PFSK-1 (cell line): ENCODE measurements around the gene KCP.

Source experiments
- FOXP2 ChIP-seq: optimal IDR thresholded peaks from 2 replicates; pipeline ENCODE3; 2011; ENCODE audit warnings: borderline replicate concordance, control low read depth, inconsistent platforms; ENCODE audit not compliant: insufficient read depth; ENCODE audit errors: extremely low read length, extremely low read depth
- POLR2AphosphoS5 ChIP-seq: IDR thresholded peaks from 2 replicates; pipeline ENCODE4 v1.6.1; 2012; ENCODE audit warnings: low read depth, mild to moderate bottlenecking, control low read depth, low read length, moderate library complexity
- REST ChIP-seq, 2 experiments: IDR thresholded peaks; 2 replicates each; pipeline versions ENCODE4 v1.6.1 to v1.8.0; 2011 to 2012; ENCODE audit warnings: low read depth in 2 of 2, low read length in 2 of 2, control low read depth in 1 of 2, inconsistent platforms in 1 of 2, mild to moderate bottlenecking in 1 of 2, moderate library complexity in 1 of 2; ENCODE audit not compliant: insufficient read depth in 1 of 2
- SIN3A ChIP-seq: IDR thresholded peaks from 2 replicates; pipeline ENCODE4 v1.6.1; 2012; ENCODE audit warnings: mild to moderate bottlenecking, low read length, moderate library complexity, borderline replicate concordance; ENCODE audit not compliant: insufficient read depth
- TAF1 ChIP-seq: IDR thresholded peaks from 2 replicates; pipeline ENCODE4 v1.6.1; 2012; ENCODE audit warnings: low read length, control low read depth, borderline replicate concordance; ENCODE audit not compliant: insufficient read depth

KCP gene

GRCh38 chr7:128946936-128947830, 36.7 kb upstream of the KCP start:
- TF ChIP-seq SIN3A: no peak
- no peak for TF ChIP-seq FOXP2
- no peak for TF ChIP-seq POLR2AphosphoS5
- no peak for TF ChIP-seq TAF1

- TF ChIP-seq POLR2AphosphoS5 (no peak), SIN3A (no peak), TAF1 (no peak), REST (IDR thresholded peaks at IDR 0.05; ENCODE audit: insufficient read depth in 1 of 2, low read depth in 2 of 2, low read length in 2 of 2) (no peak), FOXP2 (no peak)
These were observed 35.3 kb upstream of the KCP start for GRCh38 chr7:128945668-128946366.

GRCh38 chr7:128944487-128945236, 34.2 kb upstream of the KCP start:
- TF ChIP-seq SIN3A (no peak), POLR2AphosphoS5 (no peak), TAF1 (no peak)

- TF ChIP-seq FOXP2 (no peak), TAF1 (no peak), POLR2AphosphoS5 (no peak), REST (IDR thresholded peaks at IDR 0.05; ENCODE audit: insufficient read depth in 1 of 2, low read depth in 2 of 2, low read length in 2 of 2) (no peak), SIN3A (no peak)
These were observed 31.5 kb upstream of the KCP start for GRCh38 chr7:128941946-128942526.

- TF ChIP-seq SIN3A: no peak
- no peak for TF ChIP-seq POLR2AphosphoS5
- TF ChIP-seq TAF1: no peak
- TF ChIP-seq REST (IDR thresholded peaks at IDR 0.05; ENCODE audit: insufficient read depth in 1 of 2, low read depth in 2 of 2, low read length in 2 of 2): no peak
- no peak for TF ChIP-seq FOXP2
These were observed 30.9 kb upstream of the KCP start for GRCh38 chr7:128941323-128941890.
